K562 (cell line): Measurements from ENCODE around the gene CAV1. TPM values are rescaled to one million over a fixed set of nuclear protein-coding genes. Genes with fewer than 3 reads are reported as not detected.

ENCODE experiments used
- CAMTA2 ChIP-seq: fragments of 250-450 bp; sonication (Bioruptor Pico); conservative IDR thresholded peaks from 2 replicates; pipeline ENCODE4 v1.5.1; 2022
- COPS2 ChIP-seq: fragments of 450-650 bp; conservative IDR thresholded peaks from 2 replicates; pipeline ENCODE4 v1.6.1; 2016; ENCODE audit warnings: mild to moderate bottlenecking, moderate library complexity
- FOXK1 ChIP-seq: sonication (generic); formaldehyde crosslinking; IDR thresholded peaks from 2 replicates; pipeline ENCODE4 v1.8.0; 2022; ENCODE audit warnings: missing genetic modification reagents, mild to moderate bottlenecking, borderline replicate concordance
- HDAC6 ChIP-seq: IDR thresholded peaks from 2 replicates; pipeline ENCODE4 v1.6.1; 2012; ENCODE audit warnings: low read depth, mild to moderate bottlenecking, control low read depth, inconsistent platforms, low read length, moderate library complexity
- NFIC ChIP-seq: fragments of 450-650 bp; IDR thresholded peaks from 2 replicates; pipeline ENCODE4 v1.6.1; 2017; ENCODE audit warnings: mild to moderate bottlenecking, inconsistent platforms
- ZMIZ1 ChIP-seq, 2 experiments: fragments of 150-350 bp in 1 of 2; IDR thresholded peaks; 2 replicates each; pipeline ENCODE4 v1.6.1; 2012 to 2016; ENCODE audit warnings: low read depth in 2 of 2, low read length in 2 of 2, mild to moderate bottlenecking in 1 of 2, moderate library complexity in 1 of 2
- ZNF518B ChIP-seq: fragments of 250-450 bp; sonication (Bioruptor Pico); IDR thresholded peaks from 2 replicates; pipeline ENCODE4 v1.5.0; 2021; ENCODE audit warnings: mild to moderate bottlenecking, moderate library complexity
- ZNF764 ChIP-seq: fragments of 250-450 bp; sonication (Bioruptor Pico); IDR thresholded peaks from 2 replicates; pipeline ENCODE4 v1.4.0; 2020; ENCODE audit warnings: low read depth, mild to moderate bottlenecking, moderate library complexity
- ZNF77 ChIP-seq: fragments of 250-450 bp; sonication (Bioruptor Pico); IDR thresholded peaks from 2 replicates; pipeline ENCODE4 v1.5.0; 2020
- polyA plus RNA-seq, 8 experiments: library from polyadenylated mRNA; depleted of rRNA in 4 of 8; stranded (reverse) in 5 of 8; unstranded in 3 of 8; fragments of >200 nt; fragmentation: Nextera tagmentation in 2 of 8; fragmentation: Illumina TruSeq in 1 of 8; extraction: Ambion mirVana in 2 of 8; extraction: Trizol in 1 of 8; gene quantifications; 2 replicates each; pipeline versions ENCODE4 v1.2.1 to v1.2.3, GENCODE V29; 2011 to 2014; ENCODE audit warnings: inconsistent platforms in 1 of 8, missing spikeins in 1 of 8
- total RNA-seq, 7 experiments: library from RNA; depleted of rRNA in 6 of 7; stranded (reverse); fragments of >200 nt in 6 of 7; fragmentation: Illumina TruSeq in 2 of 7; extraction: Trizol in 2 of 7; gene quantifications; 2 replicates each; pipeline versions ENCODE4 v1.2.1 to v1.2.3, GENCODE V29; 2011 to 2021; ENCODE audit warnings: low replicate concordance in 1 of 7
- TF ChIP-seq, protein P1 (sequence below): fragments of 150-350 bp; IDR thresholded peaks from 2 replicates; pipeline ENCODE4 v1.6.1; 2014; ENCODE audit warnings: low read depth, mild to moderate bottlenecking, low read length, borderline replicate concordance
- TF ChIP-seq, protein P2 (sequence below): IDR thresholded peaks from 2 replicates; pipeline ENCODE4 v1.6.1; 2016; ENCODE audit warnings: missing genetic modification characterization, missing compliant biosample characterization
- TF ChIP-seq, protein P3 (sequence below): sonication (generic); formaldehyde crosslinking; IDR thresholded peaks from 2 replicates; pipeline ENCODE4 v1.8.1; 2023; ENCODE audit warnings: mild to moderate bottlenecking, missing genetic modification reagents, moderate library complexity

The CAV1 gene
- total and polyA plus RNA-seq, 9 of the 15 experiments (the other 6 are each of a cell fraction or from before 2014, with no cell fraction given), result 0.08 to 1.5 (median 0.63) TPM

DNA sequence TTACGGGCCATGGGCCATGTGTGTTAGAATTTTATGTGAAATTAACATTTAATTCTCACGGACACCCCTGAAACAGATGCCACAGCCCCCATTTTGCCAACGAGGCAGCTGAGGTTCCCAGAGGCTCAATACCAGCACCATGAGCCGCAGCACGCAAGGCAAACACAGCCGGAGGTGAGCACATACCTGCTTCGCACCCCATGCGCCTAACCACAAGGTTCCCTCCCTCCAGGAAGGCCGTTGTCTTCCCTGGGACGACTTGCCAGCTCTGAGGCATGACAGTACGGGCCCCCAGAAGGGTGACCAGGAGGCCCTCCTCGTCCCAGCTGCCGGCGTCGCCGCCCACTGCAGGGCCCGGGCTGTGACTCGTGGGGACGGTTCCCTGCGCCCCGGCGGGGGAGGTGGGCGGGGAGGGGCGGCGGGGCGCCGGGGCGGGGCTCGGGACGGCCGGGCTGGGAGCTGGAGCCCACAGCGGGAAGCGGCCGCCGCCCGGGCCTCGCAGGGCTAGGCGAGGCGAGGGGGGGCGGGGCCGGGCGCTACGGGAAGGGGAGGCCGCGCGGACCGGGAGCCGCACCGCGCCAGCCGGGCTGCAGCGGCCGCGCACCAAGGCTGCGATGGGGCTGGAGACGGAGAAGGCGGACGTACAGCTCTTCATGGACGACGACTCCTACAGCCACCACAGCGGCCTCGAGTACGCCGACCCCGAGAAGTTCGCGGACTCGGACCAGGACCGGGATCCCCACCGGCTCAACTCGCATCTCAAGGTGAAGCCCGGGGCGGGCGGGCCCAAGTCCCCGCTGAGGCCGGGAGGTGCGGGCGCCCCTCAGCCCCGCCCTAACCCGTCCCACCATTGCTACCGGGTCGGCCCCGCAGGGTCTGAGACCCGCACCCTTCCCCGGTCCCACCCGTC, 25.4 kb upstream of the CAV1 start, which contains the start of gene CAV2 (continued):
- TF ChIP-seq NFIC (no peak), ZNF764 (no peak), ZMIZ1 (IDR thresholded peaks at IDR 0.05; ENCODE audit: low read depth in 2 of 2, low read length in 2 of 2) (no peak), FOXK1 (CRISPR knock-in tag) (no peak), COPS2 (no peak), CAMTA2 (CRISPR knock-in tag) (0 out of 2 replicates have a peak, but pooled peaks have one; percentile 36), HDAC6 (no peak), ZNF518B (CRISPR knock-in tag) (no peak), ZNF77 (no peak)
- TF ChIP-seq, protein P1, sequence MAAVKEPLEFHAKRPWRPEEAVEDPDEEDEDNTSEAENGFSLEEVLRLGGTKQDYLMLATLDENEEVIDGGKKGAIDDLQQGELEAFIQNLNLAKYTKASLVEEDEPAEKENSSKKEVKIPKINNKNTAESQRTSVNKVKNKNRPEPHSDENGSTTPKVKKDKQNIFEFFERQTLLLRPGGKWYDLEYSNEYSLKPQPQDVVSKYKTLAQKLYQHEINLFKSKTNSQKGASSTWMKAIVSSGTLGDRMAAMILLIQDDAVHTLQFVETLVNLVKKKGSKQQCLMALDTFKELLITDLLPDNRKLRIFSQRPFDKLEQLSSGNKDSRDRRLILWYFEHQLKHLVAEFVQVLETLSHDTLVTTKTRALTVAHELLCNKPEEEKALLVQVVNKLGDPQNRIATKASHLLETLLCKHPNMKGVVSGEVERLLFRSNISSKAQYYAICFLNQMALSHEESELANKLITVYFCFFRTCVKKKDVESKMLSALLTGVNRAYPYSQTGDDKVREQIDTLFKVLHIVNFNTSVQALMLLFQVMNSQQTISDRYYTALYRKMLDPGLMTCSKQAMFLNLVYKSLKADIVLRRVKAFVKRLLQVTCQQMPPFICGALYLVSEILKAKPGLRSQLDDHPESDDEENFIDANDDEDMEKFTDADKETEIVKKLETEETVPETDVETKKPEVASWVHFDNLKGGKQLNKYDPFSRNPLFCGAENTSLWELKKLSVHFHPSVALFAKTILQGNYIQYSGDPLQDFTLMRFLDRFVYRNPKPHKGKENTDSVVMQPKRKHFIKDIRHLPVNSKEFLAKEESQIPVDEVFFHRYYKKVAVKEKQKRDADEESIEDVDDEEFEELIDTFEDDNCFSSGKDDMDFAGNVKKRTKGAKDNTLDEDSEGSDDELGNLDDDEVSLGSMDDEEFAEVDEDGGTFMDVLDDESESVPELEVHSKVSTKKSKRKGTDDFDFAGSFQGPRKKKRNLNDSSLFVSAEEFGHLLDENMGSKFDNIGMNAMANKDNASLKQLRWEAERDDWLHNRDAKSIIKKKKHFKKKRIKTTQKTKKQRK, result no peak
- TF ChIP-seq, protein P2, sequence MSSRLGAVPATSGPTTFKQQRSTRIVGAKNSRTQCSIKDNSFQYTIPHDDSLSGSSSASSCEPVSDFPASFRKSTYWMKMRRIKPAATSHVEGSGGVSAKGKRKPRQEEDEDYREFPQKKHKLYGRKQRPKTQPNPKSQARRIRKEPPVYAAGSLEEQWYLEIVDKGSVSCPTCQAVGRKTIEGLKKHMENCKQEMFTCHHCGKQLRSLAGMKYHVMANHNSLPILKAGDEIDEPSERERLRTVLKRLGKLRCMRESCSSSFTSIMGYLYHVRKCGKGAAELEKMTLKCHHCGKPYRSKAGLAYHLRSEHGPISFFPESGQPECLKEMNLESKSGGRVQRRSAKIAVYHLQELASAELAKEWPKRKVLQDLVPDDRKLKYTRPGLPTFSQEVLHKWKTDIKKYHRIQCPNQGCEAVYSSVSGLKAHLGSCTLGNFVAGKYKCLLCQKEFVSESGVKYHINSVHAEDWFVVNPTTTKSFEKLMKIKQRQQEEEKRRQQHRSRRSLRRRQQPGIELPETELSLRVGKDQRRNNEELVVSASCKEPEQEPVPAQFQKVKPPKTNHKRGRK (tag), result no peak
- TF ChIP-seq, protein P3, sequence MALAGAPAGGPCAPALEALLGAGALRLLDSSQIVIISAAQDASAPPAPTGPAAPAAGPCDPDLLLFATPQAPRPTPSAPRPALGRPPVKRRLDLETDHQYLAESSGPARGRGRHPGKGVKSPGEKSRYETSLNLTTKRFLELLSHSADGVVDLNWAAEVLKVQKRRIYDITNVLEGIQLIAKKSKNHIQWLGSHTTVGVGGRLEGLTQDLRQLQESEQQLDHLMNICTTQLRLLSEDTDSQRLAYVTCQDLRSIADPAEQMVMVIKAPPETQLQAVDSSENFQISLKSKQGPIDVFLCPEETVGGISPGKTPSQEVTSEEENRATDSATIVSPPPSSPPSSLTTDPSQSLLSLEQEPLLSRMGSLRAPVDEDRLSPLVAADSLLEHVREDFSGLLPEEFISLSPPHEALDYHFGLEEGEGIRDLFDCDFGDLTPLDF (CRISPR knock-in tag), result peak; percentile 42; the same call in 1 of the 2 replicates
